NCI-H1930 (cell line): ENCODE measurements around the gene INTS14.
A peak's percentile ranks its signal among the peaks of the same experiment; 100 is the strongest.

ENCODE experiments used
- DNase-seq, 2 experiments: peaks; one replicate each; lab custom pipeline; 2025; lab: John Stamatoyannopoulos, UW

INTS14 gene

GRCh38 chr15:65530318-65531111 lies 80.4 kb downstream of the INTS14 start, which contains the start of gene HACD3:
Gene HACD3 (plus strand): TSS chr15:65530463. CDS start chr15:65530632, 169 bp downstream.
- peak; percentile 63 to 78 for DNase-seq

GRCh38 chr15:65529762-65530317 lies 81.1 kb downstream of the INTS14 start:
- DNase-seq: no peak
